SK-N-SH (cell line): ENCODE data around the gene ELMO3. TPM values are rescaled to one million over a fixed set of nuclear protein-coding genes. Genes with fewer than 3 reads are reported as not detected.

Experiments used
- CTCF ChIA-PET: fragments of 300-600, 350-600 bp; formaldehyde crosslinking; extraction: SDS; loops from one replicate; lab custom pipeline; 2021; lab: Yijun Ruan, JAX
- POLR2A ChIA-PET: fragments of 350-600 bp; sonication (Branson Sonifier 250); formaldehyde crosslinking; extraction: SDS; loops from one replicate; lab custom pipeline; 2020; ENCODE audit warnings: antibody characterized with exemption, inconsistent platforms; lab: Yijun Ruan, JAX
- DNase-seq: peaks from one replicate; pipeline ENCODE4 v3.0.0; 2012
- H2AFZ ChIP-seq: fragments of 200-600 bp; sonication (generic); 2 replicates; pipeline ENCODE4 v1.8.1; 2016; ENCODE audit warnings: antibody characterized with exemption, mild to moderate bottlenecking, low read depth
- H3F3A ChIP-seq: fragments of 200-600 bp; sonication (generic); replicated peaks from 2 replicates; pipeline ENCODE3; 2016; ENCODE audit warnings: antibody characterized with exemption, mild to moderate bottlenecking; ENCODE audit not compliant: insufficient read depth
- H3K27ac ChIP-seq, 2 experiments: fragments of 200-500 bp in 1 of 2; fragments of 200-600 bp in 1 of 2; sonication (Bioruptor generic) in 1 of 2; sonication (generic), shearing (Covaris generic) in 1 of 2; 2 replicates each; pipeline versions ENCODE4 v1.5.1 to v1.6.1; 2014 to 2016; ENCODE audit warnings: low read depth in 2 of 2, inconsistent platforms in 1 of 2, low read length in 1 of 2, mild to moderate bottlenecking in 1 of 2, mixed read lengths in 1 of 2
- H3K27me3 ChIP-seq: fragments of 200-600 bp; sonication (generic), shearing (Covaris generic); 2 replicates; pipeline ENCODE4 v1.6.1; 2016; ENCODE audit warnings: mixed run types; ENCODE audit not compliant: insufficient read depth
- H3K36me3 ChIP-seq, 2 experiments: fragments of 200-500 bp in 1 of 2; fragments of 200-600 bp in 1 of 2; sonication (Bioruptor generic) in 1 of 2; sonication (generic) in 1 of 2; replicated peaks in 1 of 2; 2 replicates each; pipeline versions ENCODE3 to v1.5.1; 2014 to 2016; ENCODE audit warnings: low read length in 1 of 2, mild to moderate bottlenecking in 1 of 2; ENCODE audit not compliant: insufficient read depth in 2 of 2, control insufficient read depth in 1 of 2
- H3K4me1 ChIP-seq, 2 experiments: fragments of 200-500 bp in 1 of 2; fragments of 200-600 bp in 1 of 2; sonication (Bioruptor generic) in 1 of 2; sonication (generic), shearing (Covaris generic) in 1 of 2; 2 replicates each; pipeline versions ENCODE4 v1.5.1 to v1.6.1; 2014 to 2016; ENCODE audit warnings: low read depth in 1 of 2, low read length in 1 of 2, mixed run types in 1 of 2; ENCODE audit not compliant: insufficient read depth in 2 of 2, control insufficient read depth in 1 of 2
- H3K4me2 ChIP-seq: fragments of 200-600 bp; sonication (generic), shearing (Covaris generic); 2 replicates; pipeline ENCODE4 v1.6.1; 2017; ENCODE audit warnings: mixed run types
- H3K4me3 ChIP-seq, 2 experiments: fragments of 200-500 bp in 1 of 2; fragments of 200-600 bp in 1 of 2; sonication (Bioruptor generic) in 1 of 2; sonication (generic), shearing (Covaris generic) in 1 of 2; 2 replicates each; pipeline versions ENCODE4 v1.5.1 to v1.8.1; 2014 to 2016; ENCODE audit warnings: low read depth in 2 of 2, inconsistent platforms in 1 of 2, low read length in 1 of 2, mild to moderate bottlenecking in 1 of 2, mixed read lengths in 1 of 2, moderate library complexity in 1 of 2
- H3K79me2 ChIP-seq: fragments of 200-600 bp; sonication (generic); 2 replicates; pipeline ENCODE4 v1.8.1; 2017; ENCODE audit warnings: mild to moderate bottlenecking; ENCODE audit not compliant: insufficient read depth
- H3K9ac ChIP-seq: fragments of 200-600 bp; sonication (generic); 2 replicates; pipeline ENCODE4 v1.6.1; 2017; ENCODE audit warnings: mixed run types
- H3K9me2 ChIP-seq: fragments of 200-600 bp; sonication (generic); 2 replicates; pipeline ENCODE4 v1.6.1; 2017; ENCODE audit warnings: mixed run types
- H3K9me3 ChIP-seq: fragments of 200-600 bp; sonication (generic); 2 replicates; pipeline ENCODE4 v1.6.1; 2017; ENCODE audit warnings: mixed run types, mild to moderate bottlenecking, moderate library complexity
- H4K20me1 ChIP-seq: fragments of 200-600 bp; sonication (generic); 2 replicates; pipeline ENCODE4 v1.6.1; 2017; ENCODE audit warnings: mild to moderate bottlenecking, mixed run types; ENCODE audit not compliant: insufficient read depth
- ELF1 ChIP-seq: IDR thresholded peaks from 2 replicates; pipeline ENCODE4 v1.4.0; 2012
- EZH2phosphoT487 ChIP-seq: fragments of 200-600 bp; sonication (generic); IDR thresholded peaks from 2 replicates; pipeline ENCODE4 v1.6.1; 2017; ENCODE audit warnings: low read depth, mixed run types, mild to moderate bottlenecking, antibody characterized with exemption, moderate library complexity, borderline replicate concordance
- FOXJ3 ChIP-seq: sonication (generic); formaldehyde crosslinking; IDR thresholded peaks from 2 replicates; pipeline ENCODE4 v1.5.1; 2020; ENCODE audit warnings: mild to moderate bottlenecking, missing genetic modification reagents
- FOXM1 ChIP-seq: IDR thresholded peaks from 2 replicates; pipeline ENCODE4 v1.4.0; 2012; ENCODE audit warnings: low read depth, mild to moderate bottlenecking
- MEF2A ChIP-seq: IDR thresholded peaks from 2 replicates; pipeline ENCODE4 v1.4.0; 2012; ENCODE audit warnings: low read depth, borderline replicate concordance
- NFIC ChIP-seq: IDR thresholded peaks from 2 replicates; pipeline ENCODE4 v1.4.0; 2012; ENCODE audit warnings: borderline replicate concordance
- NRF1 ChIP-seq: IDR thresholded peaks from 2 replicates; pipeline ENCODE4 v1.6.1; 2012; ENCODE audit warnings: low read depth, mild to moderate bottlenecking, low read length
- PBX3 ChIP-seq: IDR thresholded peaks from 2 replicates; pipeline ENCODE4; 2012
- RAD21 ChIP-seq: IDR thresholded peaks from 2 replicates; pipeline ENCODE4 v1.6.1; 2012; ENCODE audit warnings: mild to moderate bottlenecking, low read length
- RCOR1 ChIP-seq: fragments of 150-350 bp; IDR thresholded peaks from 2 replicates; pipeline ENCODE4 v1.6.1; 2017; ENCODE audit warnings: antibody characterized with exemption, low read length
- REST ChIP-seq: IDR thresholded peaks from 2 replicates; pipeline ENCODE4 v1.6.1; 2012; ENCODE audit warnings: mild to moderate bottlenecking, low read depth, low read length, moderate library complexity
- SMC3 ChIP-seq: IDR thresholded peaks from 2 replicates; pipeline ENCODE4 v1.6.1; 2012; ENCODE audit warnings: low read depth, low read length, improper control_type of control experiment
- TEAD4 ChIP-seq: IDR thresholded peaks from 2 replicates; pipeline ENCODE4 v1.4.0; 2012; ENCODE audit warnings: mild to moderate bottlenecking, borderline replicate concordance; ENCODE audit not compliant: insufficient read depth
- YY1 ChIP-seq: IDR thresholded peaks from 2 replicates; pipeline ENCODE4 v1.4.0; 2012; ENCODE audit warnings: low read depth, mild to moderate bottlenecking
- WGBS: methylation state at CpG from one replicate; pipeline ENCODE4 v1.1.6; 2017; ENCODE audit warnings: low lambda C conversion rate; 5-methylcytosine and 5-hydroxymethylcytosine counted together
- polyA plus RNA-seq, 3 experiments: library from polyadenylated mRNA; depleted of rRNA; stranded (reverse); fragments of >200 nt; gene quantifications; 2 replicates each; pipeline ENCODE4 v1.2.3, GENCODE V29; 2012
- TF ChIP-seq, protein P1 (sequence below): fragments of 200-600 bp; sonication (generic); IDR thresholded peaks from 2 replicates; pipeline ENCODE4 v1.6.1; 2017; ENCODE audit warnings: antibody characterized with exemption, mild to moderate bottlenecking, moderate library complexity
- TF ChIP-seq, protein P2 (sequence below): fragments of 150-350 bp; IDR thresholded peaks from 2 replicates; pipeline ENCODE4 v1.6.1; 2016; ENCODE audit warnings: mild to moderate bottlenecking, low read depth, low read length

Gene ELMO3
- polyA plus RNA-seq, 1 of the 3 experiments (the other 2 are of a cell fraction), result 2.3 TPM

DNA sequence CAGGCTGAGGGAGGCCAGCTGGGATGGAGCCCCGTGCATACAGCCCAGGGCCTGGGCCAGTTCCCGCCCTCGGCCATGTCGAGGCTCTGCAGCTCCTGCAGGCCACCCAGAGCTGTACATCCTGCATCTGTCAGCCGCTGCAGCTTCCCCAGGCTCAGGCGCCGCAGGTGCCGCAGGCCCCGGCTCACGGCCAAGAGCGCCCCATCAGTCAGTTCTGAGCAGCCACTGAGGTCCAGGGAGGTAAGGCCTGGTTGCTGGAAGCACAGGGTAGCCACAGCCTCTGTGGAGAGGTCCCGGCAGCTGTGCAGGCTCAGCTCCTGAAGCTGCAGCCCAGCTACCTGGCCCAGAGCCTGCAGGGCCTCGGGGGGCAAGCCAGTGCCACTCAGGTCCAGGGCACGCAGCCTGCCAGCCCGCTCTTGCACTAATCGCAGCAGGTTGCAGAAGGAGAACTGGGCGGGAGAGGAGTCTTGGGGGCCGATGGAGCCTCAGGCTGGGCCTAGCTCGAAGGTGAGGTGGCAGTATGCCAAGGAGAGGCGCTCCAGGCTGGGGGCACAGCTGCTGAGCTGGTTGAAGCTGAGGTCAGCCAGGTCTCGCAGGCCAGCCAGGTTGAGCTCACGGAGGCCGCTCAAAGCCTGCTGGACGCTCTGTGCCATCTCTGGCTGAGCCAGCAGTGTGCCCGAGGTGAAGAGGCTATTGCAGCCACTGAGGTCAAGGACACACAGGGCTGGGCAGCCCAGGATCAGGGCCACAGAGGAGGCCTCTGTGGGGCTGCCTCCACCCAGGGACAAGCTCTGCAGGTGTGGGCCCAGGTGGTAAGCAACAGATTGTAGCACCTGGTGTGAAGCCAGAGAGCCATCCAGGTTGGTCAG is 11.4 kb downstream of the ELMO3 start:
- no peak overlapping the region for H3K4me2 ChIP-seq
- no peak overlapping the region for H3K4me3 ChIP-seq
- H3K27ac ChIP-seq, result no peak overlapping the region
- H3K36me3 ChIP-seq, result no peaks in the 10 kb centered on the region
- no peaks in the 10 kb centered on the region for H3K9me2 ChIP-seq
- 90% methylated on average over 8 of the region's 25 CpGs for WGBS
- no peaks in the 10 kb centered on the region for H3K27me3 ChIP-seq
- no peak overlapping the region for H3K9ac ChIP-seq
- TF ChIP-seq RAD21, result no peak
- no peak for TF ChIP-seq EZH2phosphoT487
- no peak for TF ChIP-seq PBX3
- no peak for TF ChIP-seq TEAD4
- TF ChIP-seq RCOR1, result no peak
- TF ChIP-seq ELF1, result no peak
- no peak for TF ChIP-seq NRF1
- TF ChIP-seq FOXJ3, result no peak
- no peak for TF ChIP-seq FOXM1
- no peak for TF ChIP-seq NFIC
- TF ChIP-seq YY1, result no peak
- no peak for TF ChIP-seq SMC3
- no peak for TF ChIP-seq MEF2A
- no peak for TF ChIP-seq REST
- TF ChIP-seq, protein P1, sequence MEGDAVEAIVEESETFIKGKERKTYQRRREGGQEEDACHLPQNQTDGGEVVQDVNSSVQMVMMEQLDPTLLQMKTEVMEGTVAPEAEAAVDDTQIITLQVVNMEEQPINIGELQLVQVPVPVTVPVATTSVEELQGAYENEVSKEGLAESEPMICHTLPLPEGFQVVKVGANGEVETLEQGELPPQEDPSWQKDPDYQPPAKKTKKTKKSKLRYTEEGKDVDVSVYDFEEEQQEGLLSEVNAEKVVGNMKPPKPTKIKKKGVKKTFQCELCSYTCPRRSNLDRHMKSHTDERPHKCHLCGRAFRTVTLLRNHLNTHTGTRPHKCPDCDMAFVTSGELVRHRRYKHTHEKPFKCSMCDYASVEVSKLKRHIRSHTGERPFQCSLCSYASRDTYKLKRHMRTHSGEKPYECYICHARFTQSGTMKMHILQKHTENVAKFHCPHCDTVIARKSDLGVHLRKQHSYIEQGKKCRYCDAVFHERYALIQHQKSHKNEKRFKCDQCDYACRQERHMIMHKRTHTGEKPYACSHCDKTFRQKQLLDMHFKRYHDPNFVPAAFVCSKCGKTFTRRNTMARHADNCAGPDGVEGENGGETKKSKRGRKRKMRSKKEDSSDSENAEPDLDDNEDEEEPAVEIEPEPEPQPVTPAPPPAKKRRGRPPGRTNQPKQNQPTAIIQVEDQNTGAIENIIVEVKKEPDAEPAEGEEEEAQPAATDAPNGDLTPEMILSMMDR, result no peak
- TF ChIP-seq, protein P2, sequence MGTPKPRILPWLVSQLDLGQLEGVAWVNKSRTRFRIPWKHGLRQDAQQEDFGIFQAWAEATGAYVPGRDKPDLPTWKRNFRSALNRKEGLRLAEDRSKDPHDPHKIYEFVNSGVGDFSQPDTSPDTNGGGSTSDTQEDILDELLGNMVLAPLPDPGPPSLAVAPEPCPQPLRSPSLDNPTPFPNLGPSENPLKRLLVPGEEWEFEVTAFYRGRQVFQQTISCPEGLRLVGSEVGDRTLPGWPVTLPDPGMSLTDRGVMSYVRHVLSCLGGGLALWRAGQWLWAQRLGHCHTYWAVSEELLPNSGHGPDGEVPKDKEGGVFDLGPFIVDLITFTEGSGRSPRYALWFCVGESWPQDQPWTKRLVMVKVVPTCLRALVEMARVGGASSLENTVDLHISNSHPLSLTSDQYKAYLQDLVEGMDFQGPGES, result no peak
- H4K20me1 ChIP-seq, result no peaks in the 10 kb centered on the region
- no peak for DNase-seq
- H3K4me1 ChIP-seq, result peaks cover 8 to 11% of the 10 kb centered on the region in 2 experiments; a peak in 2 of 4 replicates
- CTCF ChIA-PET, result interaction anchor here (1.1 to 1.5 kb wide), 3 partner anchors 12 to 17 kb away, joined by 3 to 8 read pairs (median 3); partner anchors contain the start of gene ELMO3
- H3F3A ChIP-seq, result peaks cover 4% of the 10 kb centered on the region
- no peaks in the 10 kb centered on the region for H3K79me2 ChIP-seq
- H3K9me3 ChIP-seq, result no peaks in the 10 kb centered on the region
- POLR2A ChIA-PET, result interaction anchor here (1.0 to 4.0 kb wide), 4 partner anchors 8 to 18 kb away, joined by 3 to 21 read pairs (median 6); partner anchors contain the start of genes E2F4 and TMEM208
- H2AFZ ChIP-seq, result no peak overlapping the region
